Stimulated activated memory B cell treated with anti-CD40 and anti-IgM and Interleukin-4, amounts not matched to agents 10 μg/mL and 1 μg/mL and 100 μg/mL, for 72 hours (primary cell): ENCODE results near the gene CES5A.
"Not testable (repeated sequence)": the region's sequence is repeated elsewhere in the genome, so short reads cannot be mapped to it uniquely, and the experiment has no call there.

Experiments
- ATAC-seq: fragments of 150-1000 bp; cut with Tn5 transposase; 2 replicates; pipeline ENCODE4 v1.10.0; 2021
- H3K27ac Mint-ChIP-seq: one replicate; pipeline ENCODE4 v1.8.0; 2022; ENCODE audit warnings: mild to moderate bottlenecking, mixed read lengths
- H3K27me3 Mint-ChIP-seq: one replicate; pipeline ENCODE4 v1.8.0; 2022; ENCODE audit warnings: mixed read lengths
- H3K36me3 Mint-ChIP-seq: one replicate; pipeline ENCODE4 v1.8.0; 2022; ENCODE audit warnings: mixed read lengths
- H3K4me1 Mint-ChIP-seq: one replicate; pipeline ENCODE4 v1.8.0; 2022; ENCODE audit warnings: mixed read lengths
- H3K4me3 Mint-ChIP-seq: one replicate; pipeline ENCODE4 v1.8.0; 2022; ENCODE audit warnings: mild to moderate bottlenecking, moderate library complexity, mixed read lengths
- H3K9me3 Mint-ChIP-seq: one replicate; pipeline ENCODE4 v1.8.0; 2022; ENCODE audit warnings: mixed read lengths

CES5A gene

GRCh38 chr16:55825115-55825728, 50.0 kb downstream of the CES5A start:
- Mint-ChIP-seq H3K4me3 (no peak overlapping the region), H3K36me3 (no peaks in the 10 kb centered on the region), H3K27me3 (peaks cover 49% of the 10 kb centered on the region), H3K27ac (no peak overlapping the region), H3K4me1 (no peaks in the 10 kb centered on the region), H3K9me3 (peaks cover 3% of the 10 kb centered on the region)
- no peak for ATAC-seq

DNA sequence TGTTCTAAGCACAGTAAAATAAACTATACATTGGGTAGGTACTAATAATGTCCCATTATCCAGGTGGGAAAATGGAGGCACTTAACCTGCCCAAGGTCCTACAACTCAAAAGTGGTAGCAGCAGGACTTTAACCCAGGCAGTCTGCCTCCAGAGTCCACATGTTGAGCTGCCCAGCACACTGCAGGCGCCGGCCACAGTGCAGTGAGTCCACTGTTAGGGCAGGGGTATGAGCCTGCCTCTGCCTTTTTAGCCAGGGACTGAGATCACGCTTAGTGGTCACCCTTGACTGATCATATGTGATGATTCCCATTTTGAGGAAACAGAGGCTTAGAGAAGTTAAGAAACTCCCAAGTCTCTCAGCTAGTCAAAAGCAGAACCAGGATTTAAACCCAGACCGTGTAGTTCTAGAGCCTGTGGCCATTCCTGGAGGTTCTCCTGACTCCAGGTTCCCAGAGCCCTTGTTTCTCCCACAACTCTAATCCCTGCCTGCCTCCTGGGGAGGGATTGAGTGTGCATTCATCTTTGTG, 50.6 kb downstream of the CES5A start:
- Mint-ChIP-seq H3K36me3 (no peaks in the 10 kb centered on the region), H3K9me3 (peaks cover 3% of the 10 kb centered on the region), H3K4me3 (no peak overlapping the region), H3K4me1 (no peaks in the 10 kb centered on the region), H3K27me3 (peaks cover 51% of the 10 kb centered on the region), H3K27ac (no peak overlapping the region)
- ATAC-seq = no peak

GRCh38 chr16:55822280-55822810, 52.8 kb downstream of the CES5A start:
- no peak overlapping the region for H3K4me3 Mint-ChIP-seq
- peaks cover 6% of the 10 kb centered on the region for H3K9me3 Mint-ChIP-seq
- no peaks in the 10 kb centered on the region for H3K36me3 Mint-ChIP-seq
- no peak for ATAC-seq
- peaks cover 39% of the 10 kb centered on the region for H3K27me3 Mint-ChIP-seq
- H3K4me1 Mint-ChIP-seq = no peaks in the 10 kb centered on the region
- H3K27ac Mint-ChIP-seq = no peak overlapping the region

DNA sequence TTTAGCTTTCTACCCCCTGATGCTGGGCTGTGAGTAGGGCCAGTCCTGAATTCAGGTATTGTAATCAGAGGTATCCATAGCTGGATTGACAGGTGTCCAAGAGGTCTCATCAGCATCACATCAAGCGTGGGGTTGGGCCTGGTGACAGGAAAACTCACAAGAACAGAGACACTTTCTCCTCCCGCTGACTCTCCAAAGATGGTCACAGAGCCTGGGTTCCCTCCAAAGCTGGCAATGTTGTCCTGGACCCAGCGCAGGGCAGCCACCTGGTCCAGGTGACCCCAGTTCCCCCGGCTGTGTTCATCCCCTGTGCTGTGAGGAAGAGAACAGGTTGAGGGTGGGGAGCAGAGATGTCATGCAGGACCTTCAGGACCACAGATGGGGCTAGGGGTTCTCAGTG, 54.0 kb downstream of the CES5A start:
- Mint-ChIP-seq H3K27ac (no peak overlapping the region), H3K9me3 (peaks cover 7% of the 10 kb centered on the region), H3K36me3 (no peaks in the 10 kb centered on the region), H3K4me1 (no peaks in the 10 kb centered on the region), H3K27me3 (peaks cover 44% of the 10 kb centered on the region), H3K4me3 (no peak overlapping the region)
- ATAC-seq = no peak

- no peak for ATAC-seq
- no peaks in the 10 kb centered on the region for H3K4me1 Mint-ChIP-seq
- H3K27me3 Mint-ChIP-seq = peaks cover 44% of the 10 kb centered on the region
- no peak overlapping the region for H3K4me3 Mint-ChIP-seq
- peaks cover 7% of the 10 kb centered on the region for H3K9me3 Mint-ChIP-seq
- H3K27ac Mint-ChIP-seq = no peak overlapping the region
- H3K36me3 Mint-ChIP-seq = no peaks in the 10 kb centered on the region
Observed at GRCh38 chr16:55820615-55821014, 54.6 kb downstream of the CES5A start.

- H3K9me3 Mint-ChIP-seq = peaks cover 7% of the 10 kb centered on the region
Observed at GRCh38 chr16:55817236-55817912, 57.8 kb downstream of the CES5A start.

DNA sequence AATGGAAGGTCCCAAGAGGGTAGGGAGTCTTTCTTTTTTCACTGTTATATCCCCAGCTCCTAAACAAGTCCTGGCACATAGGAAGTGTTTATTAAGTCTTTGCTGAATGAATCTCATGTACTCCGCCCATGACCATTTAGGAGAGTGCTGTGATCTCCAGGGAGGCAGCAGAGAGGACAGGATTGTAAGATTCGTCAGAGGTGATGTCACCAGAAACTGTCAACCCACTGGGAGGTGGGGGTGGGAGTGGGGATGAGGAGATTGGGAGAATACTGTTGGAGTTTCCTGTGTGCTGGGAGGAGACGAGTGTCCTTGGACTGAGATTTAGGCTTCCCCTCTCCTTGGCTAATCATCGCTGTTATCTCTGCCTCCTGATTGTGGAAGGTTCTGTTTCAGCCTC, 59.0 kb downstream of the CES5A start:
- peaks cover 45% of the 10 kb centered on the region for H3K27me3 Mint-ChIP-seq
- not testable (repeated sequence) for ATAC-seq, H3K36me3 Mint-ChIP-seq, H3K9me3 Mint-ChIP-seq, H3K4me1 Mint-ChIP-seq, H3K4me3 Mint-ChIP-seq, H3K27ac Mint-ChIP-seq

More at GRCh38 chr16:55817236-55817912, 57.8 kb downstream of the CES5A start:
- no peak overlapping the region for H3K27ac Mint-ChIP-seq
- H3K4me3 Mint-ChIP-seq = no peak overlapping the region
- no peak for ATAC-seq
- H3K4me1 Mint-ChIP-seq = no peaks in the 10 kb centered on the region
- H3K27me3 Mint-ChIP-seq = peaks cover 47% of the 10 kb centered on the region
- H3K36me3 Mint-ChIP-seq = no peaks in the 10 kb centered on the region

DNA sequence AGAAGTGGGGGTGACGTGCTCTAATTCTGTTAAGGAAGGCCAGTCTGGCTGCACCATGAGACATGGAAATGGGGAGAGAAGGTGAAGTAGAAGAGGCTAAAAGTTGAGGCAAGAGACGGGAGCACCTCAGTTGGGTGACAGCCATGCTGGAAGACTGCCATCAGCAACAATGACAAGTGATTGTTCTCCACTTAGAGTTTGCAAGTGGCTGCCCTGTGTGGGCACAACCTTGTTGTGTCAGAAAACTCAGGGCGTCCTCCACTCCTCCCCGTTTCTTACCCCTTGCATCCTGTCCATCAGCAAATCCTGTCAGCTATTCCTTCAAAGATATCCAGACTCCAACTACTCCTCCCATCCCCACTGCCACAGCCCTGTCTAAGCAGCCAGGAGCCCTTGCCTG, 59.9 kb downstream of the CES5A start:
- H3K4me1 Mint-ChIP-seq = no peaks in the 10 kb centered on the region

DNA sequence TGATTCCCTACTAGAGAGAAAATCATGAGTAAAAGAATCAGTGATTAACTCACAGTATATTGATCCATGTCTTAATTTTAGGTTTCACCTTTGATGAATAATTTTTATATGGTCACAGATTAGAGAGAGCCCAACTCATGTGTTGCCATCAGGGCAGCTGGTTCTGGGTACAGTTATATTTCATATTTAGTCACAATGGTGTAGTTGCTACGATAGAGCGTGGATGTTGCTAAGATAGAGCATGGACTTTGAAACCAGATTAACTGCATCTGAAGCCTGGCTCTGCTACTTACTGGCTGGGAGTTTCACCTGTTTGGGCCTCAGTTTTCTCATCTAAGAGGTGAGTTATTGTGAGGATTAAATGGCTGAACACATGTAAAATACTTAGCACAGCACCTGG, 61.0 kb downstream of the CES5A start:
- not testable (repeated sequence) for ATAC-seq, H3K36me3 Mint-ChIP-seq, H3K27ac Mint-ChIP-seq, H3K4me3 Mint-ChIP-seq, H3K4me1 Mint-ChIP-seq, H3K9me3 Mint-ChIP-seq
- H3K27me3 Mint-ChIP-seq = peaks cover 41% of the 10 kb centered on the region

More for the DNA sequence above, 59.9 kb downstream of the CES5A start:
- Mint-ChIP-seq H3K9me3 (peaks cover 4% of the 10 kb centered on the region), H3K4me3 (no peak overlapping the region), H3K27me3 (peaks cover 40% of the 10 kb centered on the region), H3K36me3 (no peaks in the 10 kb centered on the region), H3K27ac (no peak overlapping the region)
- ATAC-seq = no peak

DNA sequence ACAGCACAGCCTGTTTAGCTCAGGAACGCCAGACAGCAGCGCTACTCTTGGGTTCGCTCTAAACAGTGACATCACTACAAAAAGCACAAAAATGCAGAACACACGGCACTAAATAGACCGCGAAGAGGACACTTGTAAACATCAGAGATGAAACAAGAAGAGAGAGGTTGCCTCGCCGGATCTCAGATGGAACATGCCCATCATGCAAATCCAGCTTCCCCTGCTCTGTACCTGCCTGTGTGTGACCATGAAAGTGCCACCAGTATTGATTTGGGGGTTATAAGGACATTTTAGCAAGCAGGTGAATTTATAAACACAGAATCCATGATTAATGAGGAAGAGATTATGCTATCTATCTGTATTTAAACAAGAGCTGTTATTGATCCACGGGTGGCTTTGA, 61.4 kb downstream of the CES5A start:
- not testable (repeated sequence) for ATAC-seq, H3K36me3 Mint-ChIP-seq, H3K4me1 Mint-ChIP-seq, H3K9me3 Mint-ChIP-seq, H3K27ac Mint-ChIP-seq, H3K4me3 Mint-ChIP-seq
- peaks cover 41% of the 10 kb centered on the region for H3K27me3 Mint-ChIP-seq

DNA sequence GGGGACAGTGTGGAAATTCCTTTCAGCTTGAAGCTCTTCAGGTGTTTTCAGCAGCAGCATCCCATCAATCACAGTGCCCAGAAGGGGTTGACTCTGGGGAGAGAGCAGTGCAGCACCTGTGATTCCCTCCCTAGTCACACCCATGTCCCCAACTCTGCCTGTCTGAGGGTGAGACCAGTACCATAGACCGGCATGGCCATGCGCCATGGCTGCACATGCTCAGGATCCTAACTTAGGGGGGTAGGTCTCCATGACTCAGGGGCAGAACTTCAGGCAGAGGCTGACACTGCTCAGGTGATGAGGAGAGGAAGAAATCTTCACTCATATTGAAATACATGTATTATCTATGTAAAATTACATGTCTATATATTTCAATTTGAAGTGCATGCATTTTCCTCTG, 62.2 kb downstream of the CES5A start:
- Mint-ChIP-seq H3K27ac (no peak overlapping the region), H3K27me3 (peaks cover 41% of the 10 kb centered on the region)
- no peak for ATAC-seq

DNA sequence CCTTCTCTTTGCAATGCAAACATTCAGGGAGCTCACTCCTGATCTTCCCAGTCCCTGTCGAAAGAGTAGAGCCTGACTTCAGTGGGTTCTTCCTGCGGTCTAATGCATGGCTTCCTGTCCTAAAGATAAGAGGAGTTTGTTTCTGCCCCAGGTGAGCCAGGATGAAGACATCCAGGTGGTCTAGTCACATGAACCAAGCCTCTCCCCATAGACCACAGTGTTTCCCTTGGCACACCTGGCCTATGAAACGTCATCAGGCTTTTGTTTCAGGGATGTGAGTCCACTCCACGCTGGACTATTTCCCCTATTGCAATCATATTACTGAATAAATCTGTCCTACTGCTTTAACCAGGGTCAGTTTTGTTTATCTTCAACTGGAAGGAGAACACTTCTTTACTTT, 63.4 kb downstream of the CES5A start:
- H3K4me1 Mint-ChIP-seq = no peaks in the 10 kb centered on the region
- H3K27me3 Mint-ChIP-seq = peaks cover 40% of the 10 kb centered on the region
- H3K27ac Mint-ChIP-seq = no peak overlapping the region
- no peaks in the 10 kb centered on the region for H3K36me3 Mint-ChIP-seq
- ATAC-seq = no peak
- no peaks in the 10 kb centered on the region for H3K9me3 Mint-ChIP-seq
- H3K4me3 Mint-ChIP-seq = no peak overlapping the region

More for the DNA sequence above, 62.2 kb downstream of the CES5A start:
- Mint-ChIP-seq H3K4me1 (no peaks in the 10 kb centered on the region), H3K4me3 (no peak overlapping the region), H3K9me3 (peaks cover 4% of the 10 kb centered on the region), H3K36me3 (no peaks in the 10 kb centered on the region)

DNA sequence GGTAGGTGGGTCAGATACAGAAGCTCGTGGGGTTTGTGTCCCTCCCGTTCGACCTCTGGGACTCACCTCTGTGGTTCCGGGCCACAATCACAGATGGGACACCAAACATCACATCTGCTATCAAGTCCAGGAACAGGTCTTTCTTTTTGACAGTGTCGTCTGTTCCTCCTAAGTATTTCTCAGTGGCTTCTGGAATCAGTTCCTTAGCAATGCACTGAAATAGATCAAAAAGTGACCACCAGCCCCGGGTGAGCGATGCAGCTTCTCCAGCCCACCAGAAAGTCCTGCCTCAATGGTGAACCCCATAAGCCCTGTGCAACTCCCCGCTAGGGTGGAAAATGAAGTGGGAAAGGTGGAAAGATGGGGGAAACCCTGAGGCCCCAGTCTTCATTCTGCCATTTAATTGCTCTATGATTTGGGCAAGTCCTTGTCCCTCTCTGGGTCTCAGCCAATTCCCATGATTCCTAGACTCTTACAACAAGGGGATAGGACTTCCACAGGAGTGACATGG, 64.7 kb downstream of the CES5A start:
- Mint-ChIP-seq H3K4me3 (no peak overlapping the region), H3K27ac (no peak overlapping the region), H3K9me3 (no peaks in the 10 kb centered on the region), H3K4me1 (no peaks in the 10 kb centered on the region), H3K36me3 (no peaks in the 10 kb centered on the region), H3K27me3 (peaks cover 27% of the 10 kb centered on the region)
- ATAC-seq = no peak

- Mint-ChIP-seq H3K4me1 (no peaks in the 10 kb centered on the region), H3K27ac (no peak overlapping the region), H3K4me3 (no peak overlapping the region), H3K36me3 (no peaks in the 10 kb centered on the region), H3K9me3 (no peaks in the 10 kb centered on the region), H3K27me3 (peaks cover 25% of the 10 kb centered on the region)
- no peak for ATAC-seq
Observed at GRCh38 chr16:55809851-55810250, 65.3 kb downstream of the CES5A start.

DNA sequence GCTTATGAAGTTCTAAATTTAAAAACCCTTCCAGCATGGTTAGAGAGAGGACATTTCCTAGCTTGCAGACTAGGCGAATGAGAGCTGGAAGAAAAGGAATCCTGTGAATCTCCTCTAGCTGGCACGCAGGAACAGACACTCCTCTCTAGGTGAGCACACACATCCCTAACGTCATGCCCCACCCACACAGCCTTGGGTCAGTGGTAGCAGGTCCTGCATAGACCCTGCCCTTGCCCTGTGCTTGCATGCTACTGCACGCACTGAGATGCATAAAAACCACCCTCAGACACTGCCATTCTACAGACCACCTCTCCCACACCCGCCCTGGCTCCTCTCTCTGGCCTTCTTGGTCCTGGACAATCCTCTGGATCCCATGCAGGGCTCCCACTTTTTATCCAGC, 65.8 kb downstream of the CES5A start:
- Mint-ChIP-seq H3K27me3 (peaks cover 20% of the 10 kb centered on the region), H3K27ac (no peak overlapping the region), H3K4me1 (no peaks in the 10 kb centered on the region)

DNA sequence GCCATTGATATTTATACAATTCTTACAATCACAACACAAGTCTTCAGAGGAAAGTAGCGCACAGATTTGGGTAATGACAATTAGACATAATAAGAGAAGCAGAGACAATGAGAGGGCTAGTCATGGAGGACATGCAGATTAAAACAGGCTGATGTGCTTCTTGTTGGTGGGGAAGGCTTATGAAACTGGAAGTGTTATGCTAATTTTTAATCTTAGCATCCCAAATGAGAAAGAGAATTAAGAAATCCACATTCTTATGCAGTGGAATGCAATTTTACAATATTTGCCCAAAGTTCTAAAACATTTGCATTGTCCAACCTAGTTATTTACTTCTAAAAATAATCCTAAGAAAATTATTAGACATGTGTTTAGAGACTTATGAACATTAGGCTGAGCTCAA, 66.9 kb downstream of the CES5A start:
- H3K27ac Mint-ChIP-seq, H3K36me3 Mint-ChIP-seq, H3K4me3 Mint-ChIP-seq, H3K9me3 Mint-ChIP-seq, ATAC-seq, H3K4me1 Mint-ChIP-seq: not testable (repeated sequence)
- H3K27me3 Mint-ChIP-seq = peaks cover 20% of the 10 kb centered on the region

More for the DNA sequence above, 65.8 kb downstream of the CES5A start:
- Mint-ChIP-seq H3K4me3 (no peak overlapping the region), H3K36me3 (no peaks in the 10 kb centered on the region), H3K9me3 (no peaks in the 10 kb centered on the region)
- peak; percentile 24 for ATAC-seq
